Thoracic aorta (tissue), 2 donors: ENCODE results near the gene NEFH. TPM values are rescaled to one million over a fixed set of nuclear protein-coding genes. Genes with fewer than 3 reads are reported as not detected.

Experiments used
- ATAC-seq: fragments of 150-250 bp; one replicate; pipeline ENCODE4 v1.8.0; 2017; ENCODE audit warnings: low read depth; ENCODE audit not compliant: insufficient number of reproducible peaks, low FRiP score
- DNase-seq: peaks from one replicate; pipeline ENCODE4 v3.0.0-alpha.2; 2020; ENCODE audit warnings: low spot score
- H3K27ac ChIP-seq, 2 donors: fragments of 200-600 bp; sonication (generic); 1 replicate in 1 of 2; 2 replicates in 1 of 2; pipeline ENCODE4 v1.5.1; 2016; ENCODE audit warnings: mild to moderate bottlenecking in 2 of 2, moderate library complexity in 2 of 2
- H3K27me3 ChIP-seq: fragments of 200-600 bp; sonication (generic); replicated peaks from 2 replicates; pipeline ENCODE4 v1.6.0; 2016; ENCODE audit warnings: mild to moderate bottlenecking; ENCODE audit not compliant: insufficient read depth
- H3K36me3 ChIP-seq: fragments of 200-600 bp; sonication (generic); one replicate; pipeline ENCODE4 v1.5.1; 2016
- H3K4me1 ChIP-seq, 2 donors: fragments of 200-600 bp; sonication (generic); 1 replicate in 1 of 2; 2 replicates in 1 of 2; pipeline versions ENCODE4 v1.5.1 to v1.6.0; 2016; ENCODE audit warnings: low read depth in 2 of 2, mild to moderate bottlenecking in 1 of 2; ENCODE audit not compliant: control insufficient read depth in 1 of 2
- H3K4me3 ChIP-seq: fragments of 200-600 bp; sonication (generic); 2 replicates; pipeline ENCODE4 v1.5.1; 2016; ENCODE audit warnings: mild to moderate bottlenecking
- H3K9me3 ChIP-seq: fragments of 200-600 bp; sonication (generic); 2 replicates; pipeline ENCODE4 v1.5.1; 2016
- total RNA-seq, 2 donors: library from RNA; depleted of rRNA; stranded (reverse); fragments of >200 nt; gene quantifications; one replicate each; pipeline versions ENCODE4 v1.1.0 to v1.2.3, GENCODE V29; 2016
- TF ChIP-seq, protein P1 (sequence below): fragments of 200-600 bp; sonication (generic); IDR thresholded peaks from one replicate; pipeline ENCODE4 v1.5.1; 2019; ENCODE audit warnings: antibody characterized with exemption

Gene NEFH
- total RNA-seq, 2 donors from 2014 or later = 0.14 to 0.85 TPM

DNA sequence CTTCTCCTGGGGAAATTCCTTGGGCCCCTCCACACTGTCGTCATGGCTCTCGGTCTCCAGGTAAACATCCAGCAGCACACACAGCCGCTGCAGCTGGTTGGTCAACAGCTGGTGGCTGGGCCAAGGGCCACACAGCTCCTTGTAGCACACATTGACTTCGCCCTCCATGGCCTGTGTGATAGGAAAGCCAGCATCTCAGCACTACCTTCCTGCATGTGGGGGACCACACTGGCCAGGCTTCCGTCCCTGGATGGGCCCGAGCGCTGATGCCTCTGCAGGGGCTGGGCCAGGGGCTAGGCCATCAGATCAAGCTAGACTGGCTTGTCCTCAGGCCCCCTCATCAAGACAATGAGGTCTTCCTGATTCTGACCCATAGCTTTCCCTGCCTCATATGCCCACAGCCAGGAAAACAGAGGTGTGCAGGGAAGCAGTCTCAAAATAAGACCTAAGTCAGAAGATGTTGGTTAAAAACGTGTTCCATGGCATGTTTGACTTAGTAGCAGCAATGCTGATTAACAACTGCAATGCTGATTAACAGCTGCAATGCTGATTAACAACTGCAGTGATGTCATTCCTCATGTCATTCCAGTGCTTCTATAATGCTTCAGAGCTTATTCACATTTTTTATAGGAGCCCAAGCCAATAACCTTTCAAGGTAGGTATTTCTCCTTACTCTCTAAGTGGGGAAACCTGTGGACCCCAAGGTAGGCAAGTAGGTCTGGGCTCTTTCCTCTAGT lies 31.3 kb downstream of the NEFH start:
- TF ChIP-seq, protein P1, sequence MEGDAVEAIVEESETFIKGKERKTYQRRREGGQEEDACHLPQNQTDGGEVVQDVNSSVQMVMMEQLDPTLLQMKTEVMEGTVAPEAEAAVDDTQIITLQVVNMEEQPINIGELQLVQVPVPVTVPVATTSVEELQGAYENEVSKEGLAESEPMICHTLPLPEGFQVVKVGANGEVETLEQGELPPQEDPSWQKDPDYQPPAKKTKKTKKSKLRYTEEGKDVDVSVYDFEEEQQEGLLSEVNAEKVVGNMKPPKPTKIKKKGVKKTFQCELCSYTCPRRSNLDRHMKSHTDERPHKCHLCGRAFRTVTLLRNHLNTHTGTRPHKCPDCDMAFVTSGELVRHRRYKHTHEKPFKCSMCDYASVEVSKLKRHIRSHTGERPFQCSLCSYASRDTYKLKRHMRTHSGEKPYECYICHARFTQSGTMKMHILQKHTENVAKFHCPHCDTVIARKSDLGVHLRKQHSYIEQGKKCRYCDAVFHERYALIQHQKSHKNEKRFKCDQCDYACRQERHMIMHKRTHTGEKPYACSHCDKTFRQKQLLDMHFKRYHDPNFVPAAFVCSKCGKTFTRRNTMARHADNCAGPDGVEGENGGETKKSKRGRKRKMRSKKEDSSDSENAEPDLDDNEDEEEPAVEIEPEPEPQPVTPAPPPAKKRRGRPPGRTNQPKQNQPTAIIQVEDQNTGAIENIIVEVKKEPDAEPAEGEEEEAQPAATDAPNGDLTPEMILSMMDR = no peak
- Histone ChIP-seq H3K27ac (no peak overlapping the region), H3K9me3 (no peaks in the 10 kb centered on the region), H3K4me1 (no peaks in the 10 kb centered on the region), H3K4me3 (no peak overlapping the region), H3K36me3 (peaks cover 43% of the 10 kb centered on the region), H3K27me3 (no peaks in the 10 kb centered on the region)
- DNase-seq = no peak
- no peak for ATAC-seq

DNA sequence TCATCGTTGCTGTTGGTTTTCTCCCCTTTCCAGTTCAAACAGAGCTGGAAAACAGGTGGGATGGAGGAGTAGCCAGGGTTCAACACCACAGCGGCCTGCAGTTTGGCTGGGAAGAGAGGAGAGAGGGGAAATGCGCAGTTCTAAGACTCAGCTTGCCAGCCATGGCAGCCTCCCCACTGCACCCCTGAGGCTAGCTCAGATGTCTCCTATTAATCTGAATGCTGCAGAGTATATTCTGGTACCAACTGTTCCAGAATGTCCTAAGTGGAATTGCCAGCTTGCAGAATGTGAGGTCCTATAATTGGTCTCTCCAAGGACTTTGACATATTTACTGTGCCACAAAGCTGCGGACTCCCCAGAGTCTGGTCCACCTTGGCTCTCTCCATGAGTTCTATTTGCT lies 32.0 kb downstream of the NEFH start:
- Histone ChIP-seq H3K9me3 (no peaks in the 10 kb centered on the region), H3K27ac (no peak overlapping the region), H3K4me3 (no peak overlapping the region), H3K36me3 (peaks cover 47% of the 10 kb centered on the region), H3K27me3 (no peaks in the 10 kb centered on the region), H3K4me1 (no peaks in the 10 kb centered on the region)
- TF ChIP-seq, protein P1 = no peak
- DNase-seq (no peak), ATAC-seq (no peak)

DNA sequence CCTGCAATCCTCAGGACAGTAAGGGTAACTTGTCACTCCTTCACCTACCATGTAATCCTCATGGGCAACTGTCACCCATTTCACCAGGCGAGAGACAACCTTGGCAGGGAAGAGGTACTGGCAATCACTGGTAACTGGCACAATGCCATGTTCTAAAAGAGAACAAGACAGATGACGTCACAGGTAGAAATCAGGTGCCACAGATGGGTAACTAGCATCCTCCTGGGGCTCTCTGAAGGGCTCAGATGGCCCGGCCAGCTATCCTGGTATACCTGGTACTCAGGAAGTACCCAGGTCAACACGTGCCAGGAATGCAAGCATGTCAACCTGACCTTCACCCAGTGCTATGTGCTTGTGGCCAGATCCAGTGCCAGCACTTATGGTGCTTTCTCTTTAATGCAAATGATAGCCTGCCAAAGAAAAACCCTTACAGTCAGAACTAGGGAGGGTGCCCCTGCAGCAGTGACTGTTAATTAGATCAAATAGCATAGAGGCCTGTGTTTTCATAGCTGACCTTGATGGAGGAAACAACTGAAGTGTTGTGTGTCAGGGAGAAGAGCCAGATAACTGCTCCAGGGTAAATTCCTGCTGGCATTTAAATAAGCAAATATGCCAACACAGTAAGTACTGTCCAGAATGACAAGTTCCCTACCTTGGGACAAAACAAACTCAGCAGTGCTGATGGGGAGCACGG lies 37.3 kb downstream of the NEFH start:
- DNase-seq (no peak), ATAC-seq (no peak)
- H3K36me3 ChIP-seq = peaks cover 57% of the 10 kb centered on the region
- no peaks in the 10 kb centered on the region for H3K4me1 ChIP-seq
- H3K4me3 ChIP-seq = no peak overlapping the region
- H3K9me3 ChIP-seq = no peaks in the 10 kb centered on the region
- TF ChIP-seq, protein P1 = no peak
- no peaks in the 10 kb centered on the region for H3K27me3 ChIP-seq
- H3K27ac ChIP-seq = no peak overlapping the region

DNA sequence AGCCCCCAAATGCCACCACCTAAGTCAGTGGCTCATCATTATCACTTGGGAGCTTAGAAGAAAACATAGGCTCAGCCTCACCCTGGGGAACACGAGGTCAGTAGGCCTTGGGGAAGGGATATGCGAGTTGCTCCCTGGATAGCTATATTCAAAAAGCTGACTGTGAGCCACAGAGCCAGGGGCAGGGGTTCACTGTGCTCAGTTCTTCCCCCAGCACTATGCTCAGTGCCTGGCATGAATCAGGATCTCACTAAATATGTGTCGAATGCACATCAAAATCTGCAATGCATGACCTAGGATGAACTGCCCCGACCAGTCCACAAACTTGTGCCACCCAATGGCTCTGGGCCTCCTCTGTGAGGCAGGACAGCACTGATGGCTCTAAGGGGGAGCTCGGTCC lies 38.4 kb downstream of the NEFH start:
- Histone ChIP-seq H3K36me3 (peaks cover 57% of the 10 kb centered on the region), H3K4me3 (no peak overlapping the region), H3K27me3 (no peaks in the 10 kb centered on the region), H3K9me3 (no peaks in the 10 kb centered on the region), H3K27ac (no peak overlapping the region), H3K4me1 (no peaks in the 10 kb centered on the region)
- TF ChIP-seq, protein P1 = no peak
- no peak for DNase-seq
- ATAC-seq = no peak

DNA sequence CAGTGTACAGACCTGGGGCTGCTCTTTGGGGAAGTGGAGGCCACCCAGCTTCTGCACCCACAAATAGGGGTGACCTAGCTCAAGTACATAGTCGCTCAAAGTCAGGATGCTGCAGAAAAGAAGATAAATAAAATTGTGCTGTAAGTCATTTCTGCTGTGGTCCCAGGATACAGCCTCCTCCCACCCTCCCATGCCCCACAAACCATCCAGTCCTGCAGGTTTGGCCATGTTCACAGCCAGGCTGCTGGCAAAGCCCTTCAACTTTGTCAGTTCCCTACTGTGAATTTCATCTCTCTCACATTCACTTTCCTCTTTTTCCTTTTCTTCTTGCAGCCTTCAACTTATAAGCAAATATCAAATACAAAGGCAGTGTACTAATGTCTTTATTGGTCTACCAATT lies 40.0 kb downstream of the NEFH start:
- no peak overlapping the region for H3K4me3 ChIP-seq
- peaks cover 66% of the 10 kb centered on the region for H3K36me3 ChIP-seq
- H3K4me1 ChIP-seq = no peaks in the 10 kb centered on the region
- no peaks in the 10 kb centered on the region for H3K27me3 ChIP-seq
- no peak overlapping the region for H3K27ac ChIP-seq
- DNase-seq = no peak
- H3K9me3 ChIP-seq = no peaks in the 10 kb centered on the region
- TF ChIP-seq, protein P1 = no peak
- no peak for ATAC-seq
